22Rv1 (cell line): ENCODE data around the gene ADM2.

Source experiments
- CTCF ChIP-seq: fragments of 450-650 bp; IDR thresholded peaks from 2 replicates; pipeline ENCODE4 v1.5.1; 2017; ENCODE audit warnings: mild to moderate bottlenecking
- ZFX ChIP-seq: fragments of 450-650 bp; IDR thresholded peaks from 2 replicates; pipeline ENCODE4 v1.6.1; 2017; ENCODE audit warnings: antibody characterized with exemption, borderline replicate concordance

GRCh38 chr22:50526108-50526833, 44.9 kb downstream of the ADM2 start:
- peak; percentile 56 for TF ChIP-seq CTCF
- TF ChIP-seq ZFX = no peak
